GM21528 (cell line): ENCODE measurements around the gene EPHA1.
"Not testable (repeated sequence)": the region's sequence is repeated elsewhere in the genome, so short reads cannot be mapped to it uniquely, and the experiment has no call there.

Experiments used
- ATAC-seq: cut with Tn5 transposase; IDR thresholded peaks from one replicate; pipeline ENCODE4 v1.9.1; 2021; ENCODE audit warnings: mild to moderate bottlenecking, moderate library complexity; ENCODE audit not compliant: unreplicated experiment, low FRiP score

Gene EPHA1

DNA sequence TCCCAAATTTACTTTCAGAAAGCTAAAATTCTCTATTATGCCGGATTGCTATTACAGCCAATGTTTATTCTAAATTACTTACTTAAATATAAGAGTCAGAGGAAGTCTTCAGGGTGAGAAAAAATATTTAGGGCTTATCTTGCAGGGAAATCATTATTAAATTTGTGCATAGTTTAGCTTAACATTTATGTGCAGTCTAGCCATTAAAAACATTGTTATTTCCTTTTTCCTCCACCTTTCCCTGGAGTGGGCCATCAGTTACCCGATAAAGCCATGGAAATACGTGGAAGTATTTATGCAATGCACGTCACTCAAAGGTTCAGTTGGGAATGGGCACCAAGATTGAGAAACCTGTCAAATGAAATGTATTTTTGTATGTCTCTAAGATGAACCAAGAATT lies 25.1 kb upstream of the EPHA1 start:
- no peak for ATAC-seq

DNA sequence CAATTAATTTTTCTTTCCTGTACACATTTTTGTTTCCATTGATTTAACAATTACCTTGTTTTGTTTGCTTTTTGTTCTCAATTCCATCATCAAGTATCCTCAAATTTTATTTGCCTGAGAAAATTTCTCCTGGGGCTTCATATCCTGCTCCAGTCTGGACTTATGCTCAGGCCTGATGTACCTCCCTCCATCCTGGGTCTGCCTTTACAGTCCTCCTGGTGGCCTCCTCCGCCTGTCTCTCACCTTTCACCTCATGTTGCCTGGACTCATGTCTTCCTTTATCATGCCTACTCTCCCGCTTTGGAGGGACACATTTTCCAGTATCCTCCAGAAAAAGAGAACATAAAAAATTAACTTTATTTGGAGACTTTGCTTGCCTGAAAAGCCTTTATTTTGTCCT lies 22.5 kb upstream of the EPHA1 start:
- no peak for ATAC-seq

DNA sequence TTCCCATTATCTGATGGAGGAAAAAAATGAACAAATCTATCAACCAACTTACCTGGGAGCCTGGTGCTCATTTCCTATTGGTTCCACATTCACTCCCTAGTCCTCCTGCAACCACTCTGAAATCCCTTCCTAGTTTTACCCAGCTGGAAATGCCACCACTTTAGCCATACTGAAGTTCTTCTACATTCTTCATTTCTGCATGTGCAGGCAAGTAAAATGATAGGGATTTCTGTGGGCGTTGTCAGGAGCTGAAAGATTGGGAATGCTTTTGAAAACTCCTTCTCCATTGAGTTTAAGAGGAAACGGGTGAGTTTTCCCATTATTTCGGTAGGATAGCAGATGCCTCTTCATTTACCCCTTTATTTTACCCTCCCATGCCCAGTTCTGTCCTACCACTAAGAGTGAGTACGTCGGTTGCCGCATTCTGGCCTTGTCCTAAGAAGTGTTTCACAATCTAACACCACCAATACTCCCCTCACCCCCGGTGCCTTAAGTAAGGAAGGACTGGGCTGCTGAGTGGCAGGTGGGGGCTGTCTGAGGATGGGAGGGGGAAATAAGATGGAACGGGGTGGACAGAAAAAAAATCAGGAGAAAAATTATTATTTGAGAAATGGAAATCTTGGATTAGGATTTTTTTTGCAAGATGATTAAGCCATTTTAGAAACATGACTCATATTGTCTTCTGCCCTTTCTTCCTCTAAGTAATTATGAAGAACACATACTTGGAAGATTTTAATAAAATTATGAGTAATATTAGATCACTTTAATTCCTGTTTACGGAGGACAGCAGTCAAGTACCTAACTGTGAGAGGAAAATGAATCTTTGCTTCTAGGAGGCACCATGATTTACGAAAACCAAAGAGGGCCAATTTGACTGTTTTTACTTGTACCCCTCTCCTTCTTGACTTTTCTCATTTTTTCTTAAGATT lies 21.4 kb upstream of the EPHA1 start:
- ATAC-seq = no peak

DNA sequence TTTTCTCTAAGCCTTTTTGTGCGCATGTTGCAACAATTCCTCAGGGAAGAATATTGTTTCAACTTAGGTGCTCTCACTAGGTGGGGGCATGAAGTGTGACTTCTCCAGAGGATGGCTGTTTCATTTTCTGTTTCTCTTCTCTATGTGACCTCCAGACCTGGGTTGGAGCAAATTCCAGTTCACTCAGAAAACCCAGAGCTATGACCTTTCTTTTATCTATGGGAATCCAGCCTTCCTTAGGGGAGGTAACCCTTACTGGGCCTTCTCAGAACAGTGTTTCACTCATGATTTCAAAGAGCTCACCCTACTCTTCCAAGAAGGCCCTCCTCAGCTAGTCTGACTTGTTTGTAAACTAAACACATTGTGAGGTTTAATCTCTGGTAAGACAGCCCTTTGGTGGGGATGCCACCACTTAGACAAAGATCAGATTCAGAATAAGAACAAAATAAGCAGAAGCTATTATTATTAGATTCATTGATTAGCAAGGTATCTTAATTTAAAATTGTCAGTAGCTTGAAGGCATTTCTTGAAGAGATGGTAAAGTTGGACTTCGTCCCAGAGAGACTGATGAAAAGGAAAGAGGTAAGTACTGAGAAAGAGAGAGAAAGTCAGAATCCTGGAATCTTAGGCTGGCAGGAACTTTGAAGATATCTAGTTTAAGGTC lies 18.0 kb upstream of the EPHA1 start:
- no peak for ATAC-seq

DNA sequence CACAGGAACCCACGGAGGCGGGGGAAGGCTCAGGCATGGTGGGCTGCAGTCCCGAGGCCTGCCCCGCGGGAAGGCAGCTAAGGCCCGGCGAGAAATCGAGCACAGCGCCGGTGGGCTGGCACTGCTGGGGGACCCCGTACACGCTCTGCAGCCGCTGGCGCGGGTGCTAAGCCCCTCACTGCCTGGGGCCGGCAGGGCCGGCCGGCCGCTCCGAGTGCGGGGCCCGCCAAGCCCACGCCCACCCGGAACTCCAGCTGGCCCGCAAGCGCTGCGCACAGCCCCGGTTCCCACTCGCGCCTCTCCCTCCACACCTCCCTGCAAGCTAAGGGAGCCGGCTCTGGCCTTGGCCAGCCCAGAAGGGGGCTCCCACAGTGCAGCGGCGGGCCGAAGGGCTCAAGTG lies 15.8 kb upstream of the EPHA1 start:
- ATAC-seq = not testable (repeated sequence)

DNA sequence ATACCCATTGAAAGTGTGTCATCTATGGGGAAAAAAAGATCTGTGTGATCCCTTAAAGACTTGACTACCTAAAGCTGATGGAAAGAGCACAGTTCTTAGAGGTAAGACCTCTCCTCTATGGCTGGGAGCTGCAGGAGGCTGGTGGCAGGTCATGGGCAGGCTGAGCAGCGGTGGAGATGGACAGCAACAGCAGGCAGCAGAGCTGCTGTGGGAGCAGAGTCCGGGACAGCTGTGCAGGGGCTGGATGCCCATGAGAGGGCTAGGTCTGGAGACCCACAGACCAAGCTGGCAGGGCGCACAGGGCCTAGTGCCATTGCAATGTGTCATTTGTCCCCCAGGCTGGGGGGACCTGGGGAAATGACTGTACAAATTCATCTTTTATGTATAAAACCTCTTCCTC lies 13.4 kb upstream of the EPHA1 start:
- no peak for ATAC-seq

DNA sequence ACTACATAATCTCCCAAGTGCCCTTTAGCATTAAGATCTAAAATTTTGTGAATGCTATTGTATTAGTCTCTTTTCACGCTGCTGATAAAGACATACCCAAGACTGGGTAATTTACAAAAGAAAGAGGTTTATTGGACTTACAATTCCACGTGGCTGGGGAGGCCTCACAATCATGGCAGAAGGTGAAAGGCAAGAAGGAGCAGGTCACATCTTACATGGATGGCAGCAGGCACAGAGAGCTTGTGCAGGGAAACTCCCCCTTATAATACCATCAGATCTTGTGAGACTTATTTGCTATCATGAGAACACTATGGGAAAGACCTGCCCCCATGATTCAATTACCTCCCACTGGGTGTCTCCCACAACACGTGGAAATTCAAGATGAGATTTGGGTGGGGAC lies 12.0 kb upstream of the EPHA1 start:
- not testable (repeated sequence) for ATAC-seq

DNA sequence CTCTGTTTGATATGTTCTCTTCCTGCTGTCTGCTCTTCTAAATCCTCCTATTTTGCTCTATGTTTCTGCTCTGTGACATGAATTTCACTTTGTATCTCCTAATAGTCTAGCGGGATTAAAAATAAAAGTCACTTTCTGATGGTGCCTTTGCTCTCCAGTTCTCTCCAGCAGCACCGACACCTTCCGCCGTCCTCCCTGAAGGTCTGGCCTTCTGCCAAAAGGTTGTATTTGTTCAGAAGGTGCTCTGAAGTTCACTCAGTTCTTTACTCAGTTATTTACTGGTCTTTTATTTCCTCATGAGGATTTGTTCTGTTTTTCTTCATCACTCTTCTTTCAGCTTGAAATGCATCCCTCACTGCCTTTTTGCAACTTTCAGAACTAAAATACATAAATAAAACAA lies 11.2 kb upstream of the EPHA1 start:
- ATAC-seq = no peak

DNA sequence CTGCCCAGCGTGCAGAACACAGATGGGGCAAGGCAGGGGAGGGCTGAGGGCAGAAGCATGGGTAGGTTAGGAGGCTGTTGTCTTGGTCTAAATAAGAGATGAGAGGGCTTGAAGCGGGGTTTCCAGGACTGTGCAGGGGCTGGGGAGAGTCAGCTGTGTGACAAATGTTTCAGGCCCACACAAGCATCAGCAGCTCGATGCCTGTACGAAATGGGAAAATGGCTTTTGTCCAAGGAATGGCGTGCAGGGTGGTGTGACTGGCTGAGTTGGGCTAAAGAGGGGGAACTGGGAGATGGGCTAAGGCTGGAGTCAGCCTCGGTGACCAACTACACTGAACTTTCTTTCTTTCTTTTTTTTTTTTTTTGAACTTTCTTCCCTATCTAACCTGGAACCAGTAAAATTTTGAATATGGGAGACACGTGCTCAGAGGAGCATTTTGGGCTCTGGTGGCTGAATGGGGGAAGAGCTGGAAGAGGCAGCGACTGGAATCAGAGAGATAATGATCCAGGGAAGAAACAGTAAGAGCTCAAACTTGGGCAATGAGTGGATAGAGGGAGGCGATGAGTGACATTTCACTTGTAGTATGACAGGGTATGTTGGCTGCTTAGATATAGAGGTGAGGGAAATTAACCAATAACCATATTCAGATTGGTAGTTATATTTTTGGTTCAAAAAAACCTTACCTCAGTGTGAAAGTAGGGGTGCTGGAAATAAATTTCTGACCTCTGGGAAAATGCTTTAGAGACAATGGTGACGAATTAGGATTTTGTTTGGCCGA lies 10.2 kb upstream of the EPHA1 start:
- ATAC-seq = no peak

DNA sequence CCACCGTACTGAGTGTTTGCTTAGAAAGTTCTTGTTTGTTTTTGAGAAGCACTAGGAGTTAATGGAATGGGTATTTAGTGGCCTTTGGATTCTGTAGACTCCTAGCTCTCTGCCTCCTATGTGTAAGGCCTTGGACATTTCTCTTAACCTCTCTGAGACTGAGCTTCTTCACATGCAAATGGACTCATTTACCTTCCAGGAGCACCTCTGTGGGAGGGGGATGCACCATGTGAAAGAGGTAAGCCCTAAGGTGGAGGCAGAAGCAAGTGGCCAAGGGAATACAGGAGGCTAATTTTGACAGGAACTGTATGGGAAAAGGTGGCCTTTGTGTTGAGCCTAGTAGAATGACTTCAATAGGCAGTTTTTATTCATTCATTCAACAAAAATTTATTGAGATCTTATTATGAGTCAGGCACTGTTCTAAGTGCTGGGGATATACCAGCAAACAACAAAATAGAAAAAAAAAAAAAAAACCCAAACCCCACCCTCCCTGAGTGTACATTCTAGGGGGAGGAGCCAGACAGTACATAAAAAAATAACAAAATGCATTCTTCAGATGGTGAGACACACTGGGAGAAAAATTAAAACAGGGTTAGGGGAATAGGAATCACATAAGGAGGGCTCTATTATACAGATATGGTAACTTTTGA lies 9.2 kb upstream of the EPHA1 start:
- ATAC-seq = no peak

DNA sequence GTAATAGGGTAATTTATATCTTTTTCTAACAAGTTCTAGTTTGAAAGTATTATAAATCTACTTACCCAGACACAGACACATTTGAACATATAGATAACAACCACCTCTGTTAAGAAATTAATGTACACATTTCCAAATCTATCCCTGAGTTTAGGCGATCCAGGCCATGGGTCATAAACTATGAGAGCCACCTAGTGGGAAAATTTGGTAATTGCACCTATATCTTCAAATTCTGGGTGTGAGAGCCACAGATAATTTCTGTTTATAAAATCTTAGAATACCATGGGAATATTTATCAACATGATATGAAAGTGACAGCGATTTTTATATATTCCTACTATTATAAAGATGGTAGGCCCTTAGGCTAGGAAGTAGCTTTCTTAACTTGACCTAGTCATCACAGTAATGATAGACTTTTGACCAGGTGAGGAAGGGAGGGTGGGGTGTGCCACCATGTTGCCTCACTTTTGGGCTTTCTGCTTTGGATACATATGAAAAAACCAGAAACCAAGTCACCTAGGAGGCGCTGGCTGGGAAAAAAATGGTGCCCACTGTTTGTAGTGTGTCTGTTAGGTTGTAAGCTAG lies 8.0 kb upstream of the EPHA1 start:
- peak; percentile 55 for ATAC-seq

DNA sequence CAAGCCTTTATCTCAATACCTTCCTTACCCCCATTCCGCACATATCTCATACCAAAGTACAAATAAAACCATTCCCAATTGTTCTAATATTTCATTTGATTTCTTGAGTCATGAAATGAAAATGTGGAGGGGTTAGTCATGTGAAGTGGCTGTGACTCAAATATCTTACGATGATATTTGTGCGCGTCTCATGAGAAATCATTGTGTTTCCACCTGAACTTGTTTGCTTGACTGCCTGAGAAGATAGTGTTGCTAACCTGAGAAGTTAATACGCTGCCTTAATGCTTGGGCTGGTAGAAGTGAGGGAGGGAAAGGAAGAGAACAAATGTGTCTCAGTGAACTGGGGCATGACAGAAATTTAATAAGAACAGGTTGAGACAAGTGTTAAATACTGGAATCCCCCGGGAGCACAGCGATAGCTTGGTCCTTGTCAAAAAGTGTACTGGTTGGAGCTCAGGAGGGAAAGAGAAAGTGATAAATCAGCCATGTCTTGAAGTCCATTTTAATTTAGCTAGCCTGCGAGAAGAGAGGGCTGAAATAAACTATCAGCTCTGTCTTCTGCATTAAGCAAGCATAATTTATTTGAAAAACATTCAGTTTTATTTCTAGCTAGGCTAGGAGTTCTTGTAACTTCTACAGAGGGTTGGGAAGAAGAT lies 7.2 kb upstream of the EPHA1 start:
- no peak for ATAC-seq

DNA sequence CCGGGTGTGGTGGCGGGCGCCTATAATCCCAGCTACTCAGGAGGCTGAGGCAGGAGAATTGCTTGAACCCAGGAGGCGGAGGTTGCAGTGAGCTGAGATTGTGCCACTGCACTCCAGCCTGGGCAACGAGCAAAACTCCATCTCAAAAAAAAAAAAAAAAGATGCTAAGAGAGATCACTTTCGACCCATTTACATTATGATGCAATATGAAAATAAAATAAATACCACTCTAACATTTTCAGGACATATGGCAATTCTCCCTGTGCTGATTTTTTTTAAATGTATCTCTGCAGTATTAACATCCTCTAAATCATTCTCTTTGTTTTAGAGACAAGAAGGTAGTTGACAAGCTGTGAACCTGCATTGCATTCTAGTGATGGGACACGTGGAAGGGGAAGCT lies 6.6 kb upstream of the EPHA1 start:
- not testable (repeated sequence) for ATAC-seq

DNA sequence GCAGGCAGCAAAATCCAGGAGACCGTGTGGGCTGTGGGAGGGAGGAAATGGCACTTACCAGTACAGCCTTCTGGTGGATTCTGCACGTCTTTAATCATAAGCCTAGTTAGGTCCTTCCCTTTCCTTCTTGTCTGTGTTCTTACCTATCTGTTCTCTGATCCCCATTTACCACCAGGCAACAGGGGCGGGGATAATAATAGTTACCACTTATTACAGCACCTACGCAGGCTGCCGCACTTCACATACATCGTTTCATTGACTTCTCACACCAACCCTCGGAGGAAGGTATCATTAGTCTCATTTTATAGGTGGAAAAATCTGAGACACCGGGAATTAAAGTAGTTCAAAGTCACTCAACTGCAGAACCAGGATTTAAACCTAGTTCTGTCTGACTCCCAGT lies 4.5 kb upstream of the EPHA1 start:
- ATAC-seq = no peak

DNA sequence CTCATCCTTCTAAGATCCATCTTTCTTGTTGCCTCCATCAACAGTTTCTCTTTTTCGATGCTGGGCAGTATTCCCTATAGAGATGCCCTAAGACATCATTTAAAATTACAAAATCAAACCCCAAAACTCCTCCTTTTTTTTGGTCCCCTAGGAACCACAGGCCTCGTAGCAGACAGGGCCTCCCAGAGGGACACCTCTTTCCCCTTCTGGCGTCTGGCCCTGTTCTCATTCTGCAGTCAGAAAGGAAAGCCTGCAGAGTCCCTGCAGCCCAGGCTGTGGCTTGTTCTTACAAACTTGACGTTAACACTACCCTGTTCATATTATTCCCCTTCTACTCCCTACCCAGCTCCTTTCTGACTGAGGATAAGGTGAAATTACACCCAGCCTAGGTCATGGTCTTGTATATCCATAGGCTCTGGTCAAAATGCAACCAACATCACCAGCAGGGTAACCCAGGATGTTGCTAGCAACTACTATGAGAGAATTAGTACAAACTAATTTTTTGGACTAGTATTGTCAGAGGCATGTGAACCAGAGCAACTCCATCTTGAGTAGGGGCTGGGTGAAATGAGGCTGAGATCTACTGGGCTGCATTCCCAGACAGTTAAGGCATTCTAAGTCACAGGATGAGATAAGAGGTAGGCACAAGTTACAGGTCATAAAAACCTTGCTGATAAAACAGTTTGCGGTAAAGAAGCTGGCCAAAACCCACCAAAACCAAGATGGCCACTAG lies 3.5 kb upstream of the EPHA1 start:
- no peak for ATAC-seq

DNA sequence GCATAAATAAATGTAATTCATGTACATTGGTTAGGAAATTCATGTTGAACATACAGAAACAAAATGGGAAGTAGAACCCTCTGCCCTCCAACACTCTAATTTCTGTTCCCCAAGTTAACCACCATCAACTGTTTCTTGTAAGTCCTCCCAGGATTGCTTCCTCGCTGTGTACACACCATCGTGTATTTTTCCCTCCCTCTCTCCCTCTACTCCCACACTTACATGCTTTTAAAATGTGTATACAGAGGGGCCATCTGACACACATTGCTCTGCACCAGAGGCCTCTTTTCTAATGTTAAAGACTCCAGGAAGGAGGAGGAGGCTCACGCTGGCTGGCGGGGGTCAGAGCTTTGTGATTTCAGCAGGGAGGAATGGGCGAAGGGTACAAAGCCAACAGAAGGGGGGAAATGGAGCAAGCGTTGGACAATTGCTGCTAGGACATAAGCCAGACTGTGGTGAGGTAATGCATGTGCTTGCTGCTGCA lies 1.9 kb upstream of the EPHA1 start:
- no peak for ATAC-seq

DNA sequence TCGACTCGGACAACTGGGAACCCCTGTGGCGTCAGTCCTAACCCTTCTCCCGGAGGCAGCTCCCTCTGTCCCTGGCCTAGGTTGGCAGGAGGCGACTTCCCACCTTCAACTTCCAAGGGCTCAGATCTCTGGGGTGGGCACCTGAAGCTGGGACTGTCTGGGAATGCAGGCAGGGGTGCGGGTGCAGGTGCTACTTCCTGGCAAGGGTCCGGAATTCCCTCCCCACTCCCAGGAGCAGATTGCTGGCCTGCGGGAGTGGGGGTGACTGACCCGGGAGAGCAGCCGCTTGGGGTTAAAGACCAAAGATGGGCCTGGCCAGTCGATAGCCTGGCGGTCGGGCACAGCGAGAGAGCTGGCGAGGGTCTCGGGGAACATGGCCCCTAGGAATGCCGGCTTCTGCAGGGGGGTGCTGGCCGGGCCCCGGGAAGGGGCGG lies 387 bp downstream of the EPHA1 start:
- no peak for ATAC-seq

DNA sequence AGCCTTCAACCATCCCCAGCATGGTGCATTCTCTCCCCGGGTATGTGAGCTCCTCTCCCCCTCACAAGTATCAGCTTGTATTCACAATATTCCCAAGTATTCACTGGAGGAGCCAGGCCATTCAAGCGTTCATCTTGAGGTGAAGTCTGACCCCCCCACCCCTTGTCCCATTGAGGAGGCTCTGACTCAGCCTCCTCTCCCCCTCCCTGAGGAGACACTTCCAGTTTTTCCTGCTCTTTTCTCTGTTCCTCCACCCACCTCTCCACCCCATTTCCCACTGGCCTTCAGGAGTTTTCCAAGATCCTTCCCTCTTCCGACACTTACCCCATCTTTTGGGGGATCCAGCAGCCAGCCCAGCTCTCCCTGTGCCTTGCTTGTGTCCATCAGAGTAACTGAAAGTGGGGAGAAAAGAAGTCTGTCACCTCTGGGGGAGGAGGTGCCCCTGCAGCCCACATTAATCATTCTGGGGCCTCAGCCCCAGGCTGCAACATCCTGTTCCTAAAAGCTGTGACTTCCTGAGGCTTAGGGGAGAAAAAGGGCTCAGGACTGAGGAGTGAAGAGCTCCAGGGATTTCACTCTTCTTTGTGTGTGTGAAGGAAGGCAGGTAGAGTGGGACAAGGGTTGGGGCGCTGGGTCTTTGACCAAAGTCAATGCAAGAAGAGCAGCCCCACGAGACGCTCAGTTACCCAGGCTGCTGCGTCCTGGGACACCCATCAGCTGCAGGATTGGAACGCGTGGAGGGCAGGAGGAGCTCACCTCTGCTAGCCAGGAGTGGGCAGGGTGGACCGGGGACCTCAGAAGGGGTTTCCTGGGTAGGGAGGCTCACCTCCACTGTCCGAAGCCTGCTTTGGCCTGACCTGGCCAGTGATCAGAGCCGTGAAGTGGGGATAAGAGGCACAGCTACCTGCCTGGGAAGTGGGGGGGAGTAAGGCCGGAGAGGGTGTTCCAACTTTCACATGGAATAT lies 1.1 kb downstream of the EPHA1 start:
- ATAC-seq = no peak
